HEK293T (cell line): ENCODE results near the gene SIRT5.

Experiments used
- CTCF ChIA-PET: fragments of 350-600 bp; formaldehyde crosslinking; extraction: SDS; loops from one replicate; lab custom pipeline; 2021; ENCODE audit warnings: antibody characterized with exemption, inconsistent platforms; lab: Yijun Ruan, JAX
- POLR2A ChIA-PET: fragments of 350-600 bp; formaldehyde crosslinking; extraction: SDS; loops from one replicate; lab custom pipeline; 2020; ENCODE audit warnings: antibody characterized with exemption, inconsistent platforms; lab: Yijun Ruan, JAX
- DNase-seq: peaks from one replicate; pipeline ENCODE4 v3.0.0; 2012; ENCODE audit warnings: mixed read lengths; ENCODE audit errors: extremely low spot score
- ARNT ChIP-seq: fragments of 450-650 bp; IDR thresholded peaks from 2 replicates; pipeline ENCODE4 v1.6.1; 2017; ENCODE audit warnings: mild to moderate bottlenecking
- BHLHE40 ChIP-seq: fragments of 450-650 bp; IDR thresholded peaks from 2 replicates; pipeline ENCODE4 v1.6.1; 2016; ENCODE audit warnings: mild to moderate bottlenecking, moderate library complexity, borderline replicate concordance
- CTBP1 ChIP-seq: fragments of 450-650 bp; IDR thresholded peaks from 2 replicates; pipeline ENCODE4 v1.6.1; 2016; ENCODE audit warnings: borderline replicate concordance
- ELF4 ChIP-seq: fragments of 450-650 bp; IDR thresholded peaks from 2 replicates; pipeline ENCODE4 v1.6.1; 2017; ENCODE audit warnings: antibody characterized with exemption
- FOXA1 ChIP-seq: fragments of 450-650 bp; IDR thresholded peaks from 2 replicates; pipeline ENCODE4 v1.6.1; 2016; ENCODE audit warnings: mild to moderate bottlenecking
- FOXK2 ChIP-seq: fragments of 450-650 bp; IDR thresholded peaks from 2 replicates; pipeline ENCODE4 v1.6.1; 2016; ENCODE audit warnings: mild to moderate bottlenecking
- FOXM1 ChIP-seq: fragments of 450-650 bp; IDR thresholded peaks from 2 replicates; pipeline ENCODE4 v1.6.1; 2017; ENCODE audit warnings: mild to moderate bottlenecking, borderline replicate concordance
- HDGF ChIP-seq: fragments of 450-650 bp; IDR thresholded peaks from 2 replicates; pipeline ENCODE4 v1.6.1; 2017; ENCODE audit warnings: antibody characterized with exemption, borderline replicate concordance
- L3MBTL2 ChIP-seq: fragments of 450-650 bp; conservative IDR thresholded peaks from 2 replicates; pipeline ENCODE4 v1.6.1; 2016; ENCODE audit warnings: mild to moderate bottlenecking
- LEF1 ChIP-seq: fragments of 450-650 bp; IDR thresholded peaks from 2 replicates; pipeline ENCODE4 v1.6.1; 2017; ENCODE audit warnings: mild to moderate bottlenecking, borderline replicate concordance
- NFRKB ChIP-seq: fragments of 450-650 bp; IDR thresholded peaks from 2 replicates; pipeline ENCODE4 v1.6.1; 2016; ENCODE audit warnings: mild to moderate bottlenecking, moderate library complexity
- SP1 ChIP-seq: fragments of 450-650 bp; IDR thresholded peaks from 2 replicates; pipeline ENCODE4 v1.6.1; 2017
- SUZ12 ChIP-seq: fragments of 450-650 bp; IDR thresholded peaks from 2 replicates; pipeline ENCODE4 v1.6.1; 2016; ENCODE audit warnings: mild to moderate bottlenecking
- TARDBP ChIP-seq: fragments of 450-650 bp; IDR thresholded peaks from 2 replicates; pipeline ENCODE4 v1.6.1; 2016
- ZNF384 ChIP-seq: fragments of 450-650 bp; IDR thresholded peaks from 2 replicates; pipeline ENCODE4 v1.6.1; 2016
- TF ChIP-seq, protein P1 (sequence below): fragments of 450-650 bp; IDR thresholded peaks from 2 replicates; pipeline ENCODE4 v1.6.1; 2016

Gene SIRT5

DNA sequence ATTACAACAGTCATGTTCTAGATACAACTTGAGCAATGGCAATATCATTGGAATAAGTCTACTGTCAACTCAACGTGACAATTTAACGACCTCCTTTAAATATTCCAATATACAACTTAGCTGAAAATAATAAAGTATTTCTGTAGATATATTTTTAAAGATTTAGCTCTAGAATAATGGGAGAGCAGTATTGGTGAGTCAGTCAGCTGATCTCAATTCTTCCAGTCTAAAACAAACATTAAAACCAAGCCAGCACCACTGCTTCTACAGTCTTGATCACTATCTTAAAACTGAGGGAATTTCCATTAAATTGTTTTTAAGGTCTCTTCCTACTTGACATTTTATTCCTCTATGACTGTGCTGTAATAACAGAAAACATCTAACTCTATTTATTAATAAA, 78.9 kb downstream of the SIRT5 start:
- POLR2A ChIA-PET = no interaction called here
- TF ChIP-seq HDGF = no peak
- no peak for TF ChIP-seq SP1
- no peak for TF ChIP-seq FOXA1
- no peak for TF ChIP-seq FOXM1
- no peak for TF ChIP-seq ELF4
- no peak for TF ChIP-seq NFRKB
- no peak for TF ChIP-seq L3MBTL2
- TF ChIP-seq ZNF384 = no peak
- TF ChIP-seq CTBP1 = no peak
- no peak for TF ChIP-seq FOXK2
- TF ChIP-seq ARNT = no peak
- TF ChIP-seq TARDBP = no peak
- no peak for TF ChIP-seq SUZ12
- TF ChIP-seq LEF1 = no peak
- TF ChIP-seq, protein P1, sequence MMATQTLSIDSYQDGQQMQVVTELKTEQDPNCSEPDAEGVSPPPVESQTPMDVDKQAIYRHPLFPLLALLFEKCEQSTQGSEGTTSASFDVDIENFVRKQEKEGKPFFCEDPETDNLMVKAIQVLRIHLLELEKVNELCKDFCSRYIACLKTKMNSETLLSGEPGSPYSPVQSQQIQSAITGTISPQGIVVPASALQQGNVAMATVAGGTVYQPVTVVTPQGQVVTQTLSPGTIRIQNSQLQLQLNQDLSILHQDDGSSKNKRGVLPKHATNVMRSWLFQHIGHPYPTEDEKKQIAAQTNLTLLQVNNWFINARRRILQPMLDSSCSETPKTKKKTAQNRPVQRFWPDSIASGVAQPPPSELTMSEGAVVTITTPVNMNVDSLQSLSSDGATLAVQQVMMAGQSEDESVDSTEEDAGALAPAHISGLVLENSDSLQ = no peak
- TF ChIP-seq BHLHE40 = no peak
- CTCF ChIA-PET = no interaction called here
- DNase-seq = no peak

DNA sequence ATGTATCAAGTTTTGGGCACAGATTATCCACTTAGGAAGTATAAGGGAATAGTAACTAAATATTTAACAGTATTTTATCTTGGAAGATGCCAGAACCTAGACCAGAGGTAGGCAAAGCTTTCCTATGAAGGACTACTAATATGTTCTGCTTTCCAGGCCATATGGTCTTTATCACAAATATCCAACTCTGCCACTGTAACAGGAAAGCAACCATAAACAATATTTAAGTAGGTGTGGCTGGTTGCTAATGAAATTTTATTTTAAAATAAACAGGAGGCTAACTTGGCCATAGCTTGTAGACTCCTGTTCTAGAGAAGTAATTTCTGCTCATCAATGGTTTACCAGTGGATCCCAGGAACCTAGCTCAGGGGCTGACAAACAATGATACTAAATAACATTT, 80.1 kb downstream of the SIRT5 start:
- no peak for TF ChIP-seq FOXM1
- no peak for TF ChIP-seq SUZ12
- no peak for TF ChIP-seq BHLHE40
- no peak for TF ChIP-seq FOXA1
- no peak for TF ChIP-seq ARNT
- no peak for TF ChIP-seq ZNF384
- TF ChIP-seq SP1 = no peak
- no peak for TF ChIP-seq LEF1
- TF ChIP-seq HDGF = no peak
- no peak for TF ChIP-seq ELF4
- no peak for TF ChIP-seq NFRKB
- no peak for TF ChIP-seq L3MBTL2
- TF ChIP-seq, protein P1 = no peak
- no peak for DNase-seq
- POLR2A ChIA-PET = no interaction called here
- CTCF ChIA-PET = no interaction called here

GRCh38 chr6:13655700-13656099, 81.3 kb downstream of the SIRT5 start:
- TF ChIP-seq NFRKB = no peak
- no peak for TF ChIP-seq SUZ12
- no peak for TF ChIP-seq BHLHE40
- TF ChIP-seq FOXK2 = no peak
- TF ChIP-seq SP1 = no peak
- no peak for TF ChIP-seq FOXM1
- ChIA-PET CTCF (no interaction called here), POLR2A (no interaction called here)
- DNase-seq = no peak

- no peak for DNase-seq
- CTCF ChIA-PET = interaction anchor here (1.5 kb wide), 1 partner anchor 45 kb away, joined by 4 read pairs; the partner anchor contains the start of gene NOL7
- TF ChIP-seq FOXK2 (no peak), FOXM1 (no peak), BHLHE40 (no peak), HDGF (no peak), ELF4 (no peak)
- POLR2A ChIA-PET = no interaction called here
Measured at GRCh38 chr6:13660273-13660672, 85.9 kb downstream of the SIRT5 start.

GRCh38 chr6:13660893-13661292, 86.5 kb downstream of the SIRT5 start:
- POLR2A ChIA-PET = no interaction called here
- TF ChIP-seq FOXA1 = no peak
- no peak for TF ChIP-seq LEF1
- TF ChIP-seq BHLHE40 = no peak
- TF ChIP-seq ZNF384 = no peak
- TF ChIP-seq ELF4 = no peak
- no peak for TF ChIP-seq NFRKB
- no peak for TF ChIP-seq SUZ12
- no peak for TF ChIP-seq FOXM1
- no peak for TF ChIP-seq ARNT
- TF ChIP-seq HDGF = no peak
- TF ChIP-seq, protein P1 = no peak
- TF ChIP-seq TARDBP = no peak
- TF ChIP-seq FOXK2 = no peak
- TF ChIP-seq SP1 = no peak
- TF ChIP-seq CTBP1 = no peak
- no peak for TF ChIP-seq L3MBTL2
- no peak for DNase-seq
- CTCF ChIA-PET = interaction anchor here (1.5 kb wide), 1 partner anchor 46 kb away, joined by 4 read pairs; the partner anchor contains the start of gene NOL7

- TF ChIP-seq FOXK2 (no peak), BHLHE40 (no peak), HDGF (no peak), ZNF384 (no peak), SUZ12 (no peak), TARDBP (no peak), ARNT (no peak), LEF1 (no peak), ELF4 (no peak), L3MBTL2 (no peak), CTBP1 (no peak), FOXA1 (no peak), FOXM1 (no peak), NFRKB (no peak), SP1 (no peak)
- TF ChIP-seq, protein P1 = no peak
- DNase-seq = no peak
- ChIA-PET CTCF (no interaction called here), POLR2A (no interaction called here)
Measured at GRCh38 chr6:13661647-13662046, 87.2 kb downstream of the SIRT5 start.
